Sigmoid colon (tissue), 7 donors: ENCODE data around the gene VMO1. TPM values are rescaled to one million over a fixed set of nuclear protein-coding genes. Genes with fewer than 3 reads are reported as not detected.

Source experiments
- DNase-seq: peaks from one replicate; pipeline ENCODE4 v3.0.0-alpha.2; 2019
- H3K27ac ChIP-seq, 4 donors: fragments of 200-600 bp; sonication (generic); one replicate each; pipeline ENCODE4 v1.5.1; 2016 to 2019; ENCODE audit warnings: mild to moderate bottlenecking in 1 of 4
- H3K27me3 ChIP-seq, 3 donors: fragments of 200-600 bp; sonication (generic); one replicate each; pipeline ENCODE4 v1.5.1; 2019; ENCODE audit warnings: mild to moderate bottlenecking in 1 of 3
- H3K36me3 ChIP-seq, 4 donors: fragments of 200-600 bp; sonication (generic); one replicate each; pipeline ENCODE4 v1.5.1; 2016 to 2019
- H3K4me1 ChIP-seq, 4 donors: fragments of 200-600 bp; sonication (generic); one replicate each; pipeline ENCODE4 v1.5.1; 2017 to 2019
- H3K4me3 ChIP-seq, 4 donors: fragments of 200-600 bp; sonication (generic); one replicate each; pipeline ENCODE4 v1.5.1; 2017 to 2019; ENCODE audit warnings: mild to moderate bottlenecking in 2 of 4, moderate library complexity in 1 of 4
- H3K9me3 ChIP-seq, 4 donors: fragments of 200-600 bp in 3 of 4; sonication (generic) in 3 of 4; one replicate each; pipeline versions ENCODE4 v1.5.1 to v1.6.1; 2013 to 2019
- CTCF ChIP-seq, 4 experiments: fragments of 450-650 bp in 3 of 4; fragments of 200-600 bp in 1 of 4; IDR thresholded peaks; one replicate each; pipeline ENCODE4 v1.5.1; 2016 to 2019; ENCODE audit warnings: antibody characterized with exemption in 4 of 4, mild to moderate bottlenecking in 3 of 4, moderate library complexity in 2 of 4
- EP300 ChIP-seq, 4 donors: sonication (generic); formaldehyde crosslinking; IDR thresholded peaks; one replicate each; pipeline ENCODE4 v1.6.1; 2017; ENCODE audit warnings: antibody characterized with exemption in 4 of 4
- POLR2A ChIP-seq, 2 donors: fragments of 450-650 bp; IDR thresholded peaks; one replicate each; pipeline ENCODE4 v1.6.1; 2016; ENCODE audit warnings: antibody characterized with exemption in 2 of 2, mild to moderate bottlenecking in 2 of 2, moderate library complexity in 2 of 2
- POLR2AphosphoS5 ChIP-seq, 4 donors: sonication (generic); formaldehyde crosslinking; IDR thresholded peaks; one replicate each; pipeline ENCODE4 v1.6.1; 2017; ENCODE audit warnings: antibody characterized with exemption in 4 of 4
- WGBS, 2 donors: extraction: QIAGEN DNeasy Blood & Tissue Kit; methylation state at CpG; one replicate each; pipeline ENCODE4 v1.1.7; 2013; 5-methylcytosine and 5-hydroxymethylcytosine counted together
- intact Hi-C: fragments of 100-400 bp; cut with DNase I; formaldehyde crosslinking; loops from one replicate; pipeline ENCODE4 v1.15.1; 2023
- polyA plus RNA-seq, 3 donors: library from polyadenylated mRNA; stranded (reverse); fragments of 200-250 nt; gene quantifications; one replicate each; pipeline ENCODE4 v1.2.3, GENCODE V29; 2013
- total RNA-seq, 4 donors: library from RNA; depleted of rRNA; stranded (reverse); fragments of >200 nt; gene quantifications; one replicate each; pipeline ENCODE4 v1.1.0, GENCODE V29; 2016
- donor health status: healthy with polysubstance abuse.
- donor health status: Bipolar disorder and iron deficiency.
- donor health status: healthy.

VMO1 gene
- total and polyA plus RNA-seq, 7 donors, result 1.1 to 6.4 (median 4.1) TPM; not detected in 2

GRCh38 chr17:4739122-4740024 is 46.8 kb downstream of the VMO1 start, which contains the start of the genes CXCL16 and ZMYND15:
CXCL16 (minus strand) TSS chr17:4739928; CDS start chr17:4739339, 589 bp downstream.
ZMYND15 (plus strand) TSS chr17:4739833; CDS start chr17:4740549, 716 bp downstream.
- no peaks in the 10 kb centered on the region for H3K36me3 ChIP-seq

GRCh38 chr17:4738136-4739121 is 47.7 kb downstream of the VMO1 start:
- peaks cover 0 to 3% (median 0%) of the 10 kb centered on the region in 3 donors for H3K27me3 ChIP-seq
- peak overlapping the region in 3 of 4 donors; percentile 60 to 71 (median 68) for H3K27ac ChIP-seq
- H3K9me3 ChIP-seq, result no peaks in the 10 kb centered on the region
- peak overlapping the region; percentile 63 to 70 (median 67) for H3K4me3 ChIP-seq
- 7 to 13% methylated on average over 41 of the region's 41 CpGs for WGBS, 2 donors
- intact Hi-C loops, result loop anchor here (2.0 kb wide), 2 partner anchors 48 to 150 kb away; partner anchors contain the start of gene VMO1
- H3K4me1 ChIP-seq, result peaks cover 0 to 17% (median 11%) of the 10 kb centered on the region in 4 donors
- no peak for TF ChIP-seq POLR2AphosphoS5 (IDR thresholded peaks at IDR 0.05)
- no peak for TF ChIP-seq CTCF (IDR thresholded peaks at IDR 0.05)
- TF ChIP-seq POLR2A (IDR thresholded peaks at IDR 0.05), result no peak
- DNase-seq, result no peak
- peaks cover 0 to 2% (median 0%) of the 10 kb centered on the region in 4 donors for H3K36me3 ChIP-seq

More at GRCh38 chr17:4739122-4740024, 46.8 kb downstream of the VMO1 start, which contains the start of the genes CXCL16 and ZMYND15:
- DNase-seq, result peak; percentile 77
- whole genome bisulfite sequencing, 2 donors, result 1% methylated on average over 100 of the region's 100 CpGs
- Histone ChIP-seq H3K27me3 (peaks cover 0 to 12% (median 4%) of the 10 kb centered on the region in 3 donors), H3K4me1 (peaks cover 0 to 17% (median 11%) of the 10 kb centered on the region in 4 donors), H3K9me3 (no peaks in the 10 kb centered on the region), H3K27ac (peak within 1 kb of the TSS; percentile 60 to 71 (median 64)), H3K4me3 (peak within 1 kb of the TSS; percentile 63 to 70 (median 67))
- TF ChIP-seq CTCF (IDR thresholded peaks at IDR 0.05) (no peak), POLR2A (IDR thresholded peaks at IDR 0.05) (peak in 1 of 2 donors; percentile 11)
- intact Hi-C loops, result loop anchor here (2.0 kb wide), 2 partner anchors 47 to 149 kb away; partner anchors contain the start of gene VMO1

- peak overlapping the region in 2 of 4 donors; percentile 24 to 25 for H3K27ac ChIP-seq
- TF ChIP-seq POLR2AphosphoS5 (IDR thresholded peaks at IDR 0.05) (peak in 2 of 4 donors; percentile 43 to 67), CTCF (IDR thresholded peaks at IDR 0.05) (no peak), EP300 (IDR thresholded peaks at IDR 0.05) (peak in 2 of 4 donors; percentile 31 to 58), POLR2A (IDR thresholded peaks at IDR 0.05) (no peak)
- no peaks in the 10 kb centered on the region for H3K9me3 ChIP-seq
- peaks cover 0 to 8% (median 0%) of the 10 kb centered on the region in 4 donors for H3K36me3 ChIP-seq
- H3K4me1 ChIP-seq, result peaks cover 0 to 25% (median 19%) of the 10 kb centered on the region in 4 donors
- peak; percentile 77 for DNase-seq
- intact Hi-C loops, result no loop called here
- WGBS, 2 donors, result 70 to 81% methylated on average over 9 of the region's 9 CpGs
- no peak overlapping the region for H3K4me3 ChIP-seq
- no peaks in the 10 kb centered on the region for H3K27me3 ChIP-seq
Measured at GRCh38 chr17:4735876-4736651, 50.1 kb downstream of the VMO1 start.

Other genes starting within 250 kb of the VMO1 start
- 10 to 100 TPM; 23.2 to 32.4 (median 27.4) TPM for gene MYBBP1A, start 231.0 kb downstream of the VMO1 start, total RNA-seq
- gene MYBBP1A, start 231.0 kb downstream of the VMO1 start, polyA plus RNA-seq, result 10 to 100 TPM in 1 of 3 donors, 1 to 10 TPM in 2; 6.6 to 44.5 (median 7.4) TPM
- gene GGT6, start 225.8 kb downstream of the VMO1 start, total RNA-seq, result 1 to 10 TPM in 1 of 4 donors, under 1 TPM in 1, not detected in 2; 0.71 to 3.0 TPM
- gene GGT6, start 225.8 kb downstream of the VMO1 start, polyA plus RNA-seq, result 10 to 100 TPM; 22.2 to 94.4 (median 28.4) TPM
- 1 to 10 TPM in 3 of 4 donors, under 1 TPM in 1; 0.33 to 1.9 (median 1.6) TPM for gene SMTNL2, start 201.8 kb downstream of the VMO1 start, total RNA-seq
- under 1 TPM in 2 of 3 donors, not detected in 1; 0.45 to 0.60 TPM for gene SMTNL2, start 201.8 kb downstream of the VMO1 start, polyA plus RNA-seq
- gene ALOX15, start 144.7 kb downstream of the VMO1 start, total RNA-seq, result under 1 TPM in 3 of 4 donors, not detected in 1; 0.28 to 0.81 (median 0.36) TPM
- under 1 TPM in 2 of 3 donors, not detected in 1; 0.60 to 0.77 TPM for gene ALOX15, start 144.7 kb downstream of the VMO1 start, polyA plus RNA-seq
- gene PELP1, start 82.2 kb downstream of the VMO1 start, total RNA-seq, result 10 to 100 TPM; 20.0 to 37.7 (median 26.2) TPM
- 10 to 100 TPM in 1 of 3 donors, 1 to 10 TPM in 2; 4.2 to 27.0 (median 9.9) TPM for gene PELP1, start 82.2 kb downstream of the VMO1 start, polyA plus RNA-seq
- 10 to 100 TPM; 22.1 to 35.7 (median 28.2) TPM for gene ARRB2, start 75.7 kb downstream of the VMO1 start, total RNA-seq
- 10 to 100 TPM; 38.4 to 51.7 (median 39.3) TPM for gene ARRB2, start 75.7 kb downstream of the VMO1 start, polyA plus RNA-seq
- 10 to 100 TPM; 31.1 to 43.6 (median 38.3) TPM for gene MED11, start 54.9 kb downstream of the VMO1 start, total RNA-seq
- gene MED11, start 54.9 kb downstream of the VMO1 start, polyA plus RNA-seq, result 10 to 100 TPM; 35.8 to 61.9 (median 47.4) TPM
- gene ZMYND15, start 46.5 kb downstream of the VMO1 start, total RNA-seq, result under 1 TPM in 3 of 4 donors, not detected in 1; 0.36 to 0.55 (median 0.49) TPM
- gene ZMYND15, start 46.5 kb downstream of the VMO1 start, polyA plus RNA-seq, result 1 to 10 TPM in 2 of 3 donors, not detected in 1; 1.1 to 1.2 TPM
- 1 to 10 TPM; 4.6 to 6.8 (median 5.3) TPM for gene CXCL16, start 46.4 kb downstream of the VMO1 start, total RNA-seq
- gene CXCL16, start 46.4 kb downstream of the VMO1 start, polyA plus RNA-seq, result 10 to 100 TPM; 21.6 to 32.8 (median 29.0) TPM
- gene TM4SF5, start 14.5 kb downstream of the VMO1 start, total RNA-seq, result not detected
- 10 to 100 TPM in 2 of 3 donors, 1 to 10 TPM in 1; 7.8 to 19.2 (median 11.1) TPM for gene TM4SF5, start 14.5 kb downstream of the VMO1 start, polyA plus RNA-seq
- gene GLTPD2, start 2.6 kb upstream of the VMO1 start, total RNA-seq, result not detected
- gene GLTPD2, start 2.6 kb upstream of the VMO1 start, polyA plus RNA-seq, result 1 to 10 TPM in 1 of 3 donors, under 1 TPM in 1, not detected in 1; 0.06 to 1.6 TPM
- gene PSMB6, start 9.8 kb upstream of the VMO1 start, total RNA-seq, result 100 to 1,000 TPM; 153 to 242 (median 192) TPM
- 100 to 1,000 TPM; 172 to 213 (median 201) TPM for gene PSMB6, start 9.8 kb upstream of the VMO1 start, polyA plus RNA-seq
- gene PLD2, start 20.8 kb upstream of the VMO1 start, total RNA-seq, result 10 to 100 TPM in 3 of 4 donors, 1 to 10 TPM in 1; 9.3 to 20.5 (median 12.3) TPM
- gene PLD2, start 20.8 kb upstream of the VMO1 start, polyA plus RNA-seq, result 10 to 100 TPM in 1 of 3 donors, 1 to 10 TPM in 2; 6.0 to 18.0 (median 7.9) TPM
- gene MINK1, start 47.0 kb upstream of the VMO1 start, total RNA-seq, result 10 to 100 TPM; 17.1 to 43.8 (median 21.0) TPM
- gene MINK1, start 47.0 kb upstream of the VMO1 start, polyA plus RNA-seq, result 100 to 1,000 TPM in 1 of 3 donors, 10 to 100 TPM in 2; 45.0 to 117 (median 63.8) TPM
- gene C17orf107, start 113.2 kb upstream of the VMO1 start, total RNA-seq, result 1 to 10 TPM in 1 of 4 donors, under 1 TPM in 3; 0.68 to 2.8 (median 0.85) TPM
- gene C17orf107, start 113.2 kb upstream of the VMO1 start, polyA plus RNA-seq, result 1 to 10 TPM in 1 of 3 donors, under 1 TPM in 2; under 0.01 to 1.7 (median 0.69) TPM
- gene CHRNE, start 116.7 kb upstream of the VMO1 start, total RNA-seq, result under 1 TPM in 3 of 4 donors, not detected in 1; 0.49 to 0.55 (median 0.54) TPM
- gene CHRNE, start 116.7 kb upstream of the VMO1 start, polyA plus RNA-seq, result under 1 TPM in 2 of 3 donors, not detected in 1; 0.46 to 0.57 TPM
- not detected for gene GP1BA, start 145.9 kb upstream of the VMO1 start, total RNA-seq
- 1 to 10 TPM in 1 of 3 donors, not detected in 2; 1.1 TPM for gene GP1BA, start 145.9 kb upstream of the VMO1 start, polyA plus RNA-seq
- 10 to 100 TPM; 41.0 to 60.3 (median 48.6) TPM for gene SLC25A11, start 153.7 kb upstream of the VMO1 start, total RNA-seq
- 10 to 100 TPM; 57.7 to 82.8 (median 79.9) TPM for gene SLC25A11, start 153.7 kb upstream of the VMO1 start, polyA plus RNA-seq
- 10 to 100 TPM; 51.2 to 71.2 (median 60.3) TPM for gene RNF167, start 153.9 kb upstream of the VMO1 start, total RNA-seq
- gene RNF167, start 153.9 kb upstream of the VMO1 start, polyA plus RNA-seq, result 100 to 1,000 TPM in 1 of 3 donors, 10 to 100 TPM in 2; 45.0 to 120 (median 83.9) TPM
- 1,000 to 10,000 TPM in 1 of 4 donors, 100 to 1,000 TPM in 3; 690 to 1,141 (median 828) TPM for gene PFN1, start 162.2 kb upstream of the VMO1 start, total RNA-seq
- gene PFN1, start 162.2 kb upstream of the VMO1 start, polyA plus RNA-seq, result 1,000 to 10,000 TPM in 1 of 3 donors, 100 to 1,000 TPM in 2; 853 to 1,404 (median 948) TPM
- gene ENO3, start 164.8 kb upstream of the VMO1 start, total RNA-seq, result 1 to 10 TPM; 2.5 to 9.1 (median 5.1) TPM
- gene ENO3, start 164.8 kb upstream of the VMO1 start, polyA plus RNA-seq, result 10 to 100 TPM in 1 of 3 donors, 1 to 10 TPM in 1, under 1 TPM in 1; 0.69 to 10.3 (median 5.4) TPM
- gene SPAG7, start 181.5 kb upstream of the VMO1 start, total RNA-seq, result 10 to 100 TPM; 42.6 to 84.5 (median 72.3) TPM
- 10 to 100 TPM; 67.8 to 79.3 (median 73.9) TPM for gene SPAG7, start 181.5 kb upstream of the VMO1 start, polyA plus RNA-seq
- gene CAMTA2, start 201.3 kb upstream of the VMO1 start, total RNA-seq, result 10 to 100 TPM in 3 of 4 donors, 1 to 10 TPM in 1; 9.9 to 24.6 (median 21.7) TPM
- 10 to 100 TPM; 35.1 to 64.5 (median 42.0) TPM for gene CAMTA2, start 201.3 kb upstream of the VMO1 start, polyA plus RNA-seq
- 1 to 10 TPM in 2 of 4 donors, under 1 TPM in 2; 0.36 to 3.0 (median 1.5) TPM for gene INCA1, start 211.2 kb upstream of the VMO1 start, total RNA-seq
- 1 to 10 TPM; 2.2 to 3.6 (median 2.3) TPM for gene INCA1, start 211.2 kb upstream of the VMO1 start, polyA plus RNA-seq
- gene KIF1C, start 211.6 kb upstream of the VMO1 start, total RNA-seq, result 100 to 1,000 TPM in 1 of 4 donors, 10 to 100 TPM in 3; 46.4 to 101 (median 81.0) TPM
- gene KIF1C, start 211.6 kb upstream of the VMO1 start, polyA plus RNA-seq, result 100 to 1,000 TPM in 2 of 3 donors, 10 to 100 TPM in 1; 83.3 to 164 (median 108) TPM
- not detected for gene SLC52A1, start 249.1 kb upstream of the VMO1 start, total RNA-seq
- under 1 TPM in 2 of 3 donors, not detected in 1; 0.23 to 0.74 TPM for gene SLC52A1, start 249.1 kb upstream of the VMO1 start, polyA plus RNA-seq